ENCODE results near the gene GRIK5.
A peak's percentile ranks its signal among the peaks of the same experiment; 100 is the strongest.

GRIK5 gene

GRCh38 chr19:42111384-42111783 lies 41.4 kb upstream of the GRIK5 start:
- Histone ChIP-seq H2BK15ac (ENCODE audit: low read depth, poor library complexity, severe bottlenecking) (no peak overlapping the region), H3K18ac (ENCODE audit: low read depth in 1 of 2, low read length in 2 of 2) (no peak overlapping the region), H4K8ac (ENCODE audit: low read length) (no peak overlapping the region), H3K4me1 (ENCODE audit: control insufficient read depth, insufficient read depth, low read depth, low read length) (peaks cover 38% of the 10 kb centered on the region), H3K27ac (ENCODE audit: low read length, poor library complexity, severe bottlenecking) (peak overlapping the region; percentile 92), H3K23ac (ENCODE audit: low read length in 2 of 2) (no peak overlapping the region), H3K9ac (ENCODE audit: low read length) (peak overlapping the region; percentile 87), H2BK12ac (ENCODE audit: low read length in 2 of 2) (peak overlapping the region in 1 of 2 experiments; percentile 7), H3K4ac (ENCODE audit: low read depth in 1 of 2, low read length in 2 of 2) (no peak overlapping the region), H4K91ac (ENCODE audit: low read length) (no peak overlapping the region), H3K9me3 (ENCODE audit: control insufficient read depth, low read length) (no peaks in the 10 kb centered on the region), H3K4me3 (ENCODE audit: insufficient read depth in 1 of 2, low read depth in 1 of 2, low read length in 2 of 2) (no peak overlapping the region), H3K27me3 (ENCODE audit: control insufficient read depth in 1 of 2, insufficient read depth in 1 of 2, low read length in 2 of 2) (no peaks in the 10 kb centered on the region), H2BK120ac (ENCODE audit: low read depth, low read length) (no peak overlapping the region), H3K36me3 (ENCODE audit: control insufficient read depth in 1 of 2, insufficient read depth in 2 of 2, low read depth in 1 of 2, low read length in 2 of 2) (peaks cover 2 to 25% of the 10 kb centered on the region in 2 experiments), H2AK5ac (ENCODE audit: low read length, severe bottlenecking) (peak overlapping the region; percentile 16), H3K14ac (ENCODE audit: low read length in 2 of 2) (no peak overlapping the region), H2AFZ (ENCODE audit: low read depth, low read length) (no peak overlapping the region), H3K4me2 (ENCODE audit: low read length, poor library complexity, severe bottlenecking) (no peak overlapping the region), H3K79me1 (replicated peaks; ENCODE audit: low read length, poor library complexity, severe bottlenecking) (no peaks in the 10 kb centered on the region), H2BK5ac (ENCODE audit: low read depth, low read length, poor library complexity, severe bottlenecking) (no peak overlapping the region)
- WGBS, result 48% methylated on average over 1 of the region's 1 CpG
- DNase-seq, result peak; percentile 23

- no peak overlapping the region for H3K23ac ChIP-seq (ENCODE audit: low read length in 2 of 2)
- no peak overlapping the region for H2BK120ac ChIP-seq (ENCODE audit: low read depth, low read length)
- H3K18ac ChIP-seq (ENCODE audit: low read depth in 1 of 2, low read length in 2 of 2), result no peak overlapping the region
- no peak overlapping the region for H2AFZ ChIP-seq (ENCODE audit: low read depth, low read length)
- H3K9me3 ChIP-seq (ENCODE audit: control insufficient read depth, low read length), result no peaks in the 10 kb centered on the region
- H3K14ac ChIP-seq (ENCODE audit: low read length in 2 of 2), result no peak overlapping the region
- peak overlapping the region; percentile 53 for H3K9ac ChIP-seq (ENCODE audit: low read length)
- no peak overlapping the region for H4K91ac ChIP-seq (ENCODE audit: low read length)
- no peak overlapping the region for H3K4me3 ChIP-seq (ENCODE audit: insufficient read depth in 1 of 2, low read depth in 1 of 2, low read length in 2 of 2)
- peak overlapping the region; percentile 8 for H2AK5ac ChIP-seq (ENCODE audit: low read length, severe bottlenecking)
- peak overlapping the region in 1 of 2 experiments; percentile 46 for H2BK12ac ChIP-seq (ENCODE audit: low read length in 2 of 2)
- no peak overlapping the region for H4K8ac ChIP-seq (ENCODE audit: low read length)
- no peak overlapping the region for H2BK5ac ChIP-seq (ENCODE audit: low read depth, low read length, poor library complexity, severe bottlenecking)
- WGBS, result no CpG with 5 or more reads among the region's 1 CpG
- H3K36me3 ChIP-seq (ENCODE audit: control insufficient read depth in 1 of 2, insufficient read depth in 2 of 2, low read depth in 1 of 2, low read length in 2 of 2), result peaks cover 0 to 18% of the 10 kb centered on the region in 2 experiments
- no peaks in the 10 kb centered on the region for H3K79me1 ChIP-seq (replicated peaks; ENCODE audit: low read length, poor library complexity, severe bottlenecking)
- no peak overlapping the region for H3K4me2 ChIP-seq (ENCODE audit: low read length, poor library complexity, severe bottlenecking)
- H3K4me1 ChIP-seq (ENCODE audit: control insufficient read depth, insufficient read depth, low read depth, low read length), result peaks cover 38% of the 10 kb centered on the region
- no peak for DNase-seq
- H2BK15ac ChIP-seq (ENCODE audit: low read depth, poor library complexity, severe bottlenecking), result no peak overlapping the region
- H3K27me3 ChIP-seq (ENCODE audit: control insufficient read depth in 1 of 2, insufficient read depth in 1 of 2, low read length in 2 of 2), result no peaks in the 10 kb centered on the region
- no peak overlapping the region for H3K4ac ChIP-seq (ENCODE audit: low read depth in 1 of 2, low read length in 2 of 2)
- H3K27ac ChIP-seq (ENCODE audit: low read length, poor library complexity, severe bottlenecking), result peak overlapping the region; percentile 92
Measured at GRCh38 chr19:42110658-42111057, 40.7 kb upstream of the GRIK5 start.

- no peak overlapping the region for H3K18ac ChIP-seq (ENCODE audit: low read depth in 1 of 2, low read length in 2 of 2)
Measured at GRCh38 chr19:42109896-42110295, 39.9 kb upstream of the GRIK5 start.

GRCh38 chr19:42108527-42109389 lies 38.8 kb upstream of the GRIK5 start:
- Histone ChIP-seq H3K4me3 (ENCODE audit: insufficient read depth in 1 of 2, low read depth in 1 of 2, low read length in 2 of 2) (no peak overlapping the region), H3K9me3 (ENCODE audit: control insufficient read depth, low read length) (no peaks in the 10 kb centered on the region), H3K14ac (ENCODE audit: low read length in 2 of 2) (no peak overlapping the region), H3K27ac (ENCODE audit: low read length, poor library complexity, severe bottlenecking) (no peak overlapping the region), H3K4ac (ENCODE audit: low read depth in 1 of 2, low read length in 2 of 2) (peak overlapping the region in 1 of 2 experiments; percentile 8), H4K8ac (ENCODE audit: low read length) (no peak overlapping the region), H3K4me1 (ENCODE audit: control insufficient read depth, insufficient read depth, low read depth, low read length) (peaks cover 25% of the 10 kb centered on the region), H2AK5ac (ENCODE audit: low read length, severe bottlenecking) (peak overlapping the region; percentile 15), H3K36me3 (ENCODE audit: control insufficient read depth in 1 of 2, insufficient read depth in 2 of 2, low read depth in 1 of 2, low read length in 2 of 2) (peaks cover 0 to 18% of the 10 kb centered on the region in 2 experiments), H3K23ac (ENCODE audit: low read length in 2 of 2) (no peak overlapping the region), H3K79me1 (replicated peaks; ENCODE audit: low read length, poor library complexity, severe bottlenecking) (no peaks in the 10 kb centered on the region), H3K27me3 (ENCODE audit: control insufficient read depth in 1 of 2, insufficient read depth in 1 of 2, low read length in 2 of 2) (no peaks in the 10 kb centered on the region), H3K4me2 (ENCODE audit: low read length, poor library complexity, severe bottlenecking) (no peak overlapping the region), H4K91ac (ENCODE audit: low read length) (no peak overlapping the region), H3K9ac (ENCODE audit: low read length) (peak overlapping the region; percentile 43), H2BK5ac (ENCODE audit: low read depth, low read length, poor library complexity, severe bottlenecking) (no peak overlapping the region), H2BK120ac (ENCODE audit: low read depth, low read length) (no peak overlapping the region), H2AFZ (ENCODE audit: low read depth, low read length) (no peak overlapping the region), H2BK15ac (ENCODE audit: low read depth, poor library complexity, severe bottlenecking) (no peak overlapping the region), H2BK12ac (ENCODE audit: low read length in 2 of 2) (peak overlapping the region in 1 of 2 experiments; percentile 18), H3K18ac (ENCODE audit: low read depth in 1 of 2, low read length in 2 of 2) (peak overlapping the region in 1 of 2 experiments; percentile 27)
- DNase-seq, result peak; percentile 88
- WGBS, result 28% methylated on average over 15 of the region's 16 CpGs

More at GRCh38 chr19:42109896-42110295, 39.9 kb upstream of the GRIK5 start:
- DNase-seq, result no peak
- no peak overlapping the region for H2BK5ac ChIP-seq (ENCODE audit: low read depth, low read length, poor library complexity, severe bottlenecking)
- peaks cover 36% of the 10 kb centered on the region for H3K4me1 ChIP-seq (ENCODE audit: control insufficient read depth, insufficient read depth, low read depth, low read length)
- no peak overlapping the region for H2BK15ac ChIP-seq (ENCODE audit: low read depth, poor library complexity, severe bottlenecking)
- H3K23ac ChIP-seq (ENCODE audit: low read length in 2 of 2), result no peak overlapping the region
- H3K27me3 ChIP-seq (ENCODE audit: control insufficient read depth in 1 of 2, insufficient read depth in 1 of 2, low read length in 2 of 2), result no peaks in the 10 kb centered on the region
- H3K79me1 ChIP-seq (replicated peaks; ENCODE audit: low read length, poor library complexity, severe bottlenecking), result no peaks in the 10 kb centered on the region
- H4K8ac ChIP-seq (ENCODE audit: low read length), result no peak overlapping the region
- H3K14ac ChIP-seq (ENCODE audit: low read length in 2 of 2), result no peak overlapping the region
- WGBS, result 100% methylated on average over 1 of the region's 3 CpGs
- no peak overlapping the region for H2BK12ac ChIP-seq (ENCODE audit: low read length in 2 of 2)
- H3K27ac ChIP-seq (ENCODE audit: low read length, poor library complexity, severe bottlenecking), result no peak overlapping the region
- H2AFZ ChIP-seq (ENCODE audit: low read depth, low read length), result no peak overlapping the region
- no peaks in the 10 kb centered on the region for H3K9me3 ChIP-seq (ENCODE audit: control insufficient read depth, low read length)
- H3K4ac ChIP-seq (ENCODE audit: low read depth in 1 of 2, low read length in 2 of 2), result no peak overlapping the region
- peaks cover 0 to 13% of the 10 kb centered on the region in 2 experiments for H3K36me3 ChIP-seq (ENCODE audit: control insufficient read depth in 1 of 2, insufficient read depth in 2 of 2, low read depth in 1 of 2, low read length in 2 of 2)
- H2BK120ac ChIP-seq (ENCODE audit: low read depth, low read length), result no peak overlapping the region
- no peak overlapping the region for H4K91ac ChIP-seq (ENCODE audit: low read length)
- no peak overlapping the region for H3K4me3 ChIP-seq (ENCODE audit: insufficient read depth in 1 of 2, low read depth in 1 of 2, low read length in 2 of 2)
- peak overlapping the region; percentile 40 for H3K9ac ChIP-seq (ENCODE audit: low read length)
- H3K4me2 ChIP-seq (ENCODE audit: low read length, poor library complexity, severe bottlenecking), result no peak overlapping the region
- H2AK5ac ChIP-seq (ENCODE audit: low read length, severe bottlenecking), result no peak overlapping the region

Measured in mesenchymal stem cell (in vitro differentiated cells and primary cell).